Choroid plexus epithelial cell (primary cell): Measurements from ENCODE around the gene KRTAP12-2.

Experiments used
- DNase-seq: peaks from one replicate; pipeline ENCODE4 v3.0.0-alpha.2; 2010; ENCODE audit warnings: low read depth
- H3K4me3 ChIP-seq: 2 replicates; pipeline ENCODE4 v1.5.1; 2011; ENCODE audit warnings: low read depth, mild to moderate bottlenecking, control low read depth, low read length, moderate library complexity
- CTCF ChIP-seq: conservative IDR thresholded peaks from 2 replicates; pipeline ENCODE4 v1.5.1; 2011; ENCODE audit warnings: low read depth, mild to moderate bottlenecking, control low read depth, inconsistent platforms, low read length, moderate library complexity

The KRTAP12-2 gene

DNA sequence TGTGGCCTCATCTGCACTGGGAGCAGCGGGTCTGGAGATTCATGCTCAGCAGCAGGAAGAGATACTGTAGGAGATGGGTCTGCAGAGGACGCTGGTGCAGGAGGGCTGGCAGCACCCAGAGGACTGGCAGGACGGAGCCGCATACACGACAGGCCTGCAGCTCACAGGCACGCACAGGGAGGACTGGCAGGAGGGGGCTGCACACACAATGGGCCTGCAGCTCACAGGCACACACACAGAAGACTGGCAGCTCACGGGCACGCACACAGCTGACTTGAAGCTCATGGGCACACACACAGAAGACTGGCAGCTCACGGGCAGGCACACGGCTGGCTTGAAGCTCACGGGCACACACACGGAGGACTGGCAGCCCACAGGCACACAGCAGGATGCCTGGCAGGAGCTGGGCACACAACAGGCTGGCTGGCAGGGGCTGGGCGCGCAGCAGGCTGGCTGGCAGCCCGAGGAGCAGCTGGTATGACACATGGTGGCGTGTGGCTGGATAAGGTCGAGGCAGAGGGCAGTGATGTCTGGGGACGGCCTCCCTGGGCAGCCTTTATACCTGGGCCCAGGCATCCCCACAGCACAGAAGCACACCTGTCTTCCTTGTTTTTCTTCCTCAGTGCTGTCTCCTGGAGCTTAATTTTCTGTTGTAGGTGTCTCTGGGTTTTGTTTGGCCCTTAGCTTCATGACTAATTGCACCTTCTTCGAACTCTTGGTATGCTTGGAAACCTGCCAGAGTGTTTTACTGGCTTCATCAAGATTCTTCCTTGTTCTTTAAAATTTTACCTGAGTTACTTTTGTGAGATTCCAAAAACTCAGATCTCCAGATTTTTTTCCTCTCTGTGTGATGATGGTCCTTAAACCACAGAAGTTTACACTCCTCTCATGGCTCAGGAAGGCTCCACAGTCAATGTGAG, at the start of gene KRTAP12-2:
TSS of gene KRTAP12-2 (minus strand) at position 527 of the 920 bp plus-strand sequence. CDS start at position 486, 41 bp downstream.
- TF ChIP-seq CTCF = no peak
- DNase-seq = no peak
- H3K4me3 ChIP-seq = no peak within 1 kb of the TSS

- no peak overlapping the region for H3K4me3 ChIP-seq
- no peak for TF ChIP-seq CTCF
- DNase-seq = no peak
Observed at GRCh38 chr21:44714905-44715304, 48.2 kb upstream of the KRTAP12-2 start.

DNA sequence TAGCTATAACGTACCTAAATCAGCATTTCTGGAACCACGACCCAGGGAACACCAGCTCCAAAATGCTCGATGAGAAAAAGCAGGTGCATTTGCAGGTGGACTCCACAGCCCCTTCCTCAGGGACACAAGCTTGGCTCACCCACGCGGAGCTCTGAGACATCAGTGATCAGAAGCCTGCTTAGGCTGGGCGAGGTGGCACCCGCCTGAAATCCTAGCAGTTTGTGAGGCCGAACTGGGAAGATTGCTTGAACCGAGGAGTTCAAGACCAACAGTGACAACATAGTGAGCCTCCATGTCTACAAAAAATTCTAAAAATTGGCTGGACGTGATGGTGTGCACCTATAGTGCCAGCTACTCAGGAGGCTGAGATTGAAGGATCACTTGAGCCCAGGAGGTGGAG, 47.1 kb upstream of the KRTAP12-2 start:
- no peak for DNase-seq
- no peak overlapping the region for H3K4me3 ChIP-seq
- TF ChIP-seq CTCF = no peak

- DNase-seq = no peak
- TF ChIP-seq CTCF = no peak
- no peak overlapping the region for H3K4me3 ChIP-seq
Observed at GRCh38 chr21:44713130-44713529, 46.4 kb upstream of the KRTAP12-2 start.

- H3K4me3 ChIP-seq = no peak overlapping the region
- no peak for TF ChIP-seq CTCF
- DNase-seq = no peak
Observed at GRCh38 chr21:44712203-44713028, 45.7 kb upstream of the KRTAP12-2 start.

DNA sequence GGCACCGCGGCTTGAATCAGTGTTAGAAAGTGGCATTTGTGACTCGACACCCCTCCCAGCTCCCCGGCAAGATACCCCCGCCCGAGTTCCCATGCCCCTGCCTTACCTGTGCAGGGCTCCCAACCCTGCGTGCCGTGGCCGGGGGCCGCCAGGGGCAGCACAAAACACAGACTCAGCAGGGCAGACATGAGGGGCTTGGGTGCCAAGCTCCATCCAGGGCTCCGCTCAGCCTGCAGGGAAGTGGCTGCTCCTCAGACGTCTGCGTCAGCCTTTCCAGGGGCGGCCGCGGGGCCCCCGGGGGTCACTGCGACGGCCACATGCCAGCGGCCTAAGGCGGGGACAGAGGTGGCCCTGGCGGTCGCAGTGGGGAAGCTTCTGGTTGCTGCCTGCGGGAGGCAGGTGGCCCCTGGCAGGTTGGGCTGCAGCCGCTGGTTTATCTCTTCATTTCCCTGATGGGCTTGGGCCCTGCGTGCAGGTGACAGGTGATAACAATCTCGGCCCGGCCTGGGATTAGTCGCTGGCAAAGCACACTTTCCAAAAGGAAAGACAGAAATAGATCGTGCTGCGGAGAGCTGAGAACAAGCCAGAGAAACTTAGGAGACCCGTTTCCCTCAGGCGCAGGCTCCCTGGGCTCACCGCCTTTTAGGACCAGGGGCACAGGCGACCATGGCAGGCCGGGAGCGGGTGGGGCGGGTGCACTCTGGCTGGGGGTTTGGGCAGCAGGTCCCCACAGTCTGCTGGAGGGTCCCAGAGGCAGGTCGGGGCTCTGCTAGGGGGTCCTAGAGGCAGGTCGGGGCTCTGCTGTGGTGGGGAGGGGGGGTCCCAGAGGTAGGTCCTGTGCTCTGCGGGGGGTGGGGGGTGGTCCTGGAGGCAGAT, 44.8 kb upstream of the KRTAP12-2 start, which contains the start of gene TSPEAR:
TSS of gene TSPEAR (minus strand) at position 246 of the 876 bp plus-strand sequence. CDS start at position 188, 58 bp downstream.
- no peak within 1 kb of the TSS for H3K4me3 ChIP-seq
- DNase-seq = no peak
- TF ChIP-seq CTCF = no peak
